ENCODE results near the gene DIAPH1.

DIAPH1 gene

GRCh38 chr5:141609044-141609443 is 9.8 kb downstream of the DIAPH1 start:
- DNase-seq = no peak

GRCh38 chr5:141608557-141608956 is 10.2 kb downstream of the DIAPH1 start:
- DNase-seq = no peak

GRCh38 chr5:141608046-141608445 is 10.8 kb downstream of the DIAPH1 start:
- DNase-seq = no peak

GRCh38 chr5:141605523-141606277 is 13.1 kb downstream of the DIAPH1 start:
- DNase-seq = no peak

GRCh38 chr5:141603923-141604717 is 14.7 kb downstream of the DIAPH1 start:
- no peak for DNase-seq

GRCh38 chr5:141602606-141603005 is 16.2 kb downstream of the DIAPH1 start:
- no peak for DNase-seq

GRCh38 chr5:141598391-141599345 is 20.1 kb downstream of the DIAPH1 start:
- DNase-seq = no peak

- DNase-seq = no peak
These were observed 21.0 kb downstream of the DIAPH1 start for GRCh38 chr5:141597814-141598213.

- DNase-seq = no peak
These were observed 21.4 kb downstream of the DIAPH1 start for GRCh38 chr5:141597394-141597793.

- DNase-seq = no peak
These were observed 21.9 kb downstream of the DIAPH1 start for GRCh38 chr5:141596867-141597266.

GRCh38 chr5:141590127-141590526 is 28.7 kb downstream of the DIAPH1 start:
- no peak for DNase-seq

- DNase-seq = no peak
These were observed 32.6 kb downstream of the DIAPH1 start for GRCh38 chr5:141586246-141586645.

- DNase-seq = no peak
These were observed 33.2 kb downstream of the DIAPH1 start for GRCh38 chr5:141585594-141585993.

GRCh38 chr5:141574122-141574510 is 44.7 kb downstream of the DIAPH1 start:
- DNase-seq = no peak

GRCh38 chr5:141573489-141574121 is 45.2 kb downstream of the DIAPH1 start:
- no peak for DNase-seq

GRCh38 chr5:141570655-141571054 is 48.1 kb downstream of the DIAPH1 start:
- DNase-seq = no peak

GRCh38 chr5:141567513-141568117 is 51.2 kb downstream of the DIAPH1 start:
- DNase-seq = no peak

- no peak for DNase-seq
These were observed 52.8 kb downstream of the DIAPH1 start for GRCh38 chr5:141565826-141566570.

- DNase-seq = peak; percentile 18
These were observed 54.5 kb downstream of the DIAPH1 start for GRCh38 chr5:141564216-141564692.

- peak; percentile 79 for DNase-seq
These were observed 57.9 kb downstream of the DIAPH1 start for GRCh38 chr5:141560725-141561483.

Measured in NCI-H1417 treated with DMSO at 0.1 percent for 48 hours (cell line).